Stimulated activated CD4-positive, alpha-beta T cell treated with anti-CD3 and anti-CD28 coated beads, Interleukin-4, amount 100 ng/mL, for 48 hours (primary cell): Measurements from ENCODE around the gene C5orf58.

ENCODE experiments used
- DNase-seq, 2 donors: peaks; one replicate each; pipeline ENCODE4 v3.0.0-alpha.2; 2020; ENCODE audit warnings: low read depth in 2 of 2

C5orf58 gene

GRCh38 chr5:170280011-170280493 is 47.3 kb downstream of the C5orf58 start:
- no peak for DNase-seq

- no peak for DNase-seq
Measured at GRCh38 chr5:170283296-170283695, 50.5 kb downstream of the C5orf58 start.

- no peak for DNase-seq
Measured at GRCh38 chr5:170284231-170284630, 51.4 kb downstream of the C5orf58 start.

GRCh38 chr5:170285181-170285580 is 52.4 kb downstream of the C5orf58 start:
- DNase-seq, result no peak

- no peak for DNase-seq
Measured at GRCh38 chr5:170286386-170286925, 53.7 kb downstream of the C5orf58 start.

- no peak for DNase-seq
Measured at GRCh38 chr5:170287532-170287931, 54.7 kb downstream of the C5orf58 start.

GRCh38 chr5:170288151-170288550 is 55.4 kb downstream of the C5orf58 start:
- no peak for DNase-seq

- DNase-seq, result no peak
Measured at GRCh38 chr5:170288551-170288950, 55.8 kb downstream of the C5orf58 start.

GRCh38 chr5:170289121-170289520 is 56.3 kb downstream of the C5orf58 start:
- DNase-seq, result no peak

- no peak for DNase-seq
Measured at GRCh38 chr5:170289764-170290163, 57.0 kb downstream of the C5orf58 start.

GRCh38 chr5:170290498-170290897 is 57.7 kb downstream of the C5orf58 start:
- DNase-seq, result no peak

- no peak for DNase-seq
Measured at GRCh38 chr5:170292179-170293104, 59.7 kb downstream of the C5orf58 start.

GRCh38 chr5:170293273-170293672 is 60.5 kb downstream of the C5orf58 start:
- DNase-seq, result no peak

GRCh38 chr5:170294057-170294456 is 61.3 kb downstream of the C5orf58 start:
- DNase-seq, result no peak

GRCh38 chr5:170294556-170294955 is 61.8 kb downstream of the C5orf58 start:
- DNase-seq, result no peak
